Hypothalamus (tissue), 51 donors: ENCODE measurements around the gene RANBP3.
"Not testable (repeated sequence)": the region's sequence is repeated elsewhere in the genome, so short reads cannot be mapped to it uniquely, and the experiment has no call there.

Source experiments
- DNase-seq, 51 donors: peaks; one replicate each; lab custom pipeline; 2025; lab: John Stamatoyannopoulos, UW

Gene RANBP3

DNA sequence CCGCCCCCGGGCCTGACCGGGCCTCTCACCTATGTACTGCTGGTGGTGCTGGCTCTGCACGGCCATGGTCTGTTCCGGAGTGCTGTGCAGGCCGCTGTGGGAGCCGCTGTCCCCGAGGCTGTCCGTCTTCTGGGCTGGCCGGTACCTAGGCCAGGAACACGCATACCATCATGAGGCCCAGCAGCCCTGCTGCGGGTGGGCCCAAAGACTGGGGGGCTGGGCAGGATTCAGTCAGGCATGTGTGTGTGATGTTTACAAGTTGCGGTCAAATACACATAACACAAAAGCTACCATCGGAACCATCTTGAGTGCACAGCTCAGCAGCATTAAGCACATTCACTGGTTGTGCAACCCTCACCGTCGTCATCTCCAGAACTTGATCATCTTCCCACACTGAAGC, 32.2 kb upstream of the RANBP3 start:
- no peak for DNase-seq

DNA sequence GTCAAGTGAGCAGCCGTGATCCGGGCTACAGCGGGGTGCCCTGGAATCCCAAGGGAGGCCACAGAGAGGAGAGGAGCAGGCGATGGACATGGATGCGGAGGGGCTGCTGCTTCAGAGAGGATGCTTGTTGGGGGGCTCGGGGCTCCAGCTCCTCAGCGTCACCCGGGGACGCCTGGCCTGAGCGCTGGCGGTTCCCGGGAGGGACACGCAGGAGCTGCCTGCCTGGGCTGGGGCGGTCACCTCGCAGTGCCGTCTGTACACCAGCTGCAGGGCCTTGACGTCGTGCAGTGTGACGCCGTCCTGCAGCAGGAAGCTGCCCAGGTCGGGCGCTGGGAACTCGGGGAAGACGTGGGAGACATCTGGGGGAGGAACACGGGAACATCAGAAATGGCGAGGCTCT, 29.9 kb upstream of the RANBP3 start:
- no peak for DNase-seq

DNA sequence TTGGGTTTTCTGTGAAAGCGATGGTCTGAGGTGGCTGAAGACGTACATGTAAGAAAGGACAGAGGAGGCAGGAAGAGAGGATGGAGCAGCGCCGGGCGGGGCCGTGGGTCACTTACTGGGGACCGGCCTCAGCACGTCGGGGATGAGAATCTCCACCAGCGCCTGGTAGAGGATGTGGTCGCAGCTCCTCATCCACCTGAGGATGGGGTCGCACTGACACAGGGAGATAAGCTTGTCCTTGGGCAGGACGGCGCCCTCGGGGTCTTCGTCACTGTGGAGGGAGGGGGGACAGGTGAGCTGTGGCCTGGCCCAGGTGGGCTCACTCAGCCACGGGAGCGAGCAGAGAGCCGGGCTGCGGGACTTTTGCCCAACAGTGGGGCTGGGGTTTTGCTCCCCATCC, 29.0 kb upstream of the RANBP3 start:
- DNase-seq: no peak

DNA sequence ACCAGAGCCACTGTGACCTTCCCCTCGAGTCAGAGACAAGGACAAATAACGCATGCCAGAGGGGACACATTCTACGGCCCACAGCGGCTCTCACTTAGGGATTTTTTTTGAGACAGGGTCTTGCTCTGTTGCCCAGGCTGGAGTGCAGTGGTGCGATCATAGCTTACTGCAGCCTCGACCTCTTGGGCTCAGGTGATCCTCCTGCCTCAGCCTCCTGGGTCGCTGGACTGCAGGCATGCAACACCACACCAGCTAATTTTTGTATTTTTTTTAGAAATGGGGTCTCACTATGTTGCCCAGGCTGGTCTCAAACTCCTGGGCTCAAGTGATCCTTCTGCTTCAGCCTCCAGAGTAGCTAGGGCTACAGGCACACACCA, 28.1 kb upstream of the RANBP3 start:
- DNase-seq: not testable (repeated sequence)

DNA sequence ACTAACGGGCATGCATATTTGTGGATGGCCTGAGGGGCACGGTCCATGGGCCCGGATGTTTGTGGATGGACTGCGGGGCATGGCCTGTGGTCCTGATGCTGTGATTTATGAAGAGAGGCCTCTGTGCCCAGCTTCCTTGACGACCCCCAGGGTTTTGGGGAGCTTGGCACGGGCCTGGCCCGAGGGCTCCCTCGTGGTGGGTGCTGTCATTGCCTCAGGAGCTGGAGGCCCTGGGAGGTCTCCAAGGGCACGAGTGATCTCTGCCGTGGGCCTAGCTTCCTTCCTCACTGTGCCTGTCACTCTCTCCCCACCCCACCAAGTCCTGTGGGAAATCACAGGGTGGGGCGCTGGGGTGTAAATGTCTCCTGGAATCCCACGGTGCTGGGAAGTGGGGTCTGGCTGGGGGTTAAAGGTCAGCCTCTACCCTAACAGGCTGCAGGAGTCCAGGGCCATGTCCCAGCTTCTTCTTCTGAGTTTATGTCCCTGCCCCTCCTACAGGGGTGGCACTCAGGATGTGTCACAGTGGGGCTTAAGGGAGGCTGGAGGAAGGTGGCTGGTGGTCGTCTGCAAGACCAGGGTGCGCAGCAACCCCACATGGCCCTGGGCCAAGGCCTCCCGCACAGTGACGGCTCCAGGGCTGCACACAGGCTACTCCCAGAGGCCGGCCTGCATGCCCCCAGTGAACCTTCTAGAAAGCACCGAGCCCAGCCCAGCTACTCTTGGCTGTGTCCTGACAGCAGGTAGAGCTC, 27.6 kb upstream of the RANBP3 start:
- no peak for DNase-seq

DNA sequence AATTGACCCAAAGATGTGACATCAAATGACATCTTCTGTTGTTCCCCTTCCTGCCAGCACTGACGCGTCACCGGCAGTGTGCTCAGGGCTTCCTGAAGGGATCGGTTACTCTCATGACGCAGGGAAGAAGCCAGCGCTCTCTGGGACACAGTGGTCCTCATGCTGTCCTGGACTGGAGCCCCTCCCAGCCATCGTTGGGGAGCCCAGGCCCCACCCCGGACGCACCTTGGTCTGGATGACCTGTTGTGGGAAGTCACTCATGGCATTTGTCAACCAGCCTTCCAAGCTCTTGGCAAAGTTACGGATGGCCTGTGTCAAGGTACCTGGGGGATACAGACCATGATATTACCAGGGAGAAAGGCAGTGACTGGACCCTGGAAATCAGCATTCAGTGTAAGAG, 26.0 kb upstream of the RANBP3 start:
- DNase-seq: no peak

DNA sequence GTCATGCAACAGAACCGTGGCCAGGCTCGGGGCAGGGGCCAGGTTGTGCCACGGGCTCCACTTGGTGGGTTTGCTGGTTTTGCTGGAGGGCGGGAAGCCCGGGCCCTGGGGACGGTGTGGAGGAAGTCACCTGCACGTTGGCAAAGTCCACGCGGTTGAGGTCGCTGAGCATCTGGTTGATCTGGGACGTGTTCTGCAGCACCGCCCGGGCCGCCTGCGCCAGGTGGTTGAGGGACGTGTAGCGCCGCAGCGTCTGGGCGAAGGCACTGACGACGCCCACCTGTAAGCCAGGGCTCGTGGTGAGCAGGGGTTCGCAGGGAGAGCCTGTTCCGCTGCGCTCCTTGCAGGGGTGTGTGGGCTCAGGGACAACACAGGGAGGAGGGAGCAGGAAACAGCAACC, 24.7 kb upstream of the RANBP3 start:
- no peak for DNase-seq

DNA sequence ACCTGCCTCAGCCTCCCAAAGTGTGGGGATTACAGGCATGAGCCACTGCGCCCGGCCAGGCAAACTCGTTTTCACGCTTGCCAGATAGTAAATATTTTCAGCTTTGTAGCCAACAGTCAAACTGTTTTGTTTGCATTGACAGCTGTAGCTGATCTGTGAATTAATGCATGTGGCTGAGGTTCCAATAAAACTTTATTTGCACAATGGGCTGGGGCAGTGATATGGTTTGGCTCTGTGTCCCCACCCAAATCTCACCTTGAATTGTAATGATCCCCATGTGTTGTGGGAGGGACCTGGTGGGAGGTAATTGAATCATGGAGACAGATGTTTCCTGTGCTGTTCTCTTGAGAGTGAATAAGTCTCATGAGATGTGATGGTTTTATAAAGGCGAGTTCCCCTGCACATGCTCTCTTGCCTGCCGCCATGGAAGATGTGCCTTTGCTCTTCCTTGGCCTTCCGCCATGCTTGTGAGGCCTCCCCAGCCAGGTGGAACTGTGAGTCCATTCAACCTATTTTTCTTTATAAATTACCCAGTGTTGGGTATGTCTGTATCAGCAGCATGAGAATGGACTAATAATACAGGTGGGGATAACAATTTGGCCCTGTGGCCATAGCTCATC, 22.4 kb upstream of the RANBP3 start:
- DNase-seq: no peak

DNA sequence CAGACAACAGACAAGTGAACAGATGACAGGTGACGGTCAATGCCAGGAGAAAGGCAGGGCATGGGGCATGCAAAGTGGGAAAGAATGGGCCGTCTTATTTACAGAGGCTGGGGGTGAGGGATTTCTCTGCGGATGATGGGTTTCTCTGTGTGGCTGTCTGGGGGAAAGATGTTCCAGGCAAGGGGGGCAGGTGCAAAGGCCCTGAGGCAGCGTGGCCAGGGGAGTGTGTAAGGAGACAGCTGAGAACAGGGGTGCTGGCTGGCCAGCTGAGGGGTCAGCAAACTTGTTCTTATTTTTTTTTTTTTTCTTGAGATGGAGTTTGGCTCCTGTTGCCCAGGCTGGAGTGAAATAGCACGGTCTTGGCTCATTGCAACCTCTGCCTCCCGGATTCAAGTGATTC, 21.8 kb upstream of the RANBP3 start:
- DNase-seq: no peak

DNA sequence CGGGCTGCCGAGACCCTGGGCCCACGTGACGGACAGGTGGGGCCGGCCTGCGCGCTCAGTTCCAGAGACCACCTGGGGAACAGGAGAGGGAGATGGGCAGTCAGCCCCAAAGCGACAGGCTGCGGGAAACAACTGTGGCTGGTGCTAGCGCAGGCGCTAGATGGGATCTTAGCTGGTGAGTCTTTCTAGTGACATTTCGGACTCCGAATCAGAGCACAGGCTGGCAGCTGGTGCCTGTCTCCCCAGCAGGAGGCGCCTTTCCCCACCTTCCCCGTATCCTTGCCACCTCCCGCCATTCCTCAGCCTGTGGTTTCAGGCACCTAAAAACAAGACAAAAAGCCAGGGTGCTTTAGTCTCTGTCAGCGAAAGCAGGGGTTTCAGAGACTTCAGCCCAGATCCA, 19.4 kb upstream of the RANBP3 start:
- no peak for DNase-seq

DNA sequence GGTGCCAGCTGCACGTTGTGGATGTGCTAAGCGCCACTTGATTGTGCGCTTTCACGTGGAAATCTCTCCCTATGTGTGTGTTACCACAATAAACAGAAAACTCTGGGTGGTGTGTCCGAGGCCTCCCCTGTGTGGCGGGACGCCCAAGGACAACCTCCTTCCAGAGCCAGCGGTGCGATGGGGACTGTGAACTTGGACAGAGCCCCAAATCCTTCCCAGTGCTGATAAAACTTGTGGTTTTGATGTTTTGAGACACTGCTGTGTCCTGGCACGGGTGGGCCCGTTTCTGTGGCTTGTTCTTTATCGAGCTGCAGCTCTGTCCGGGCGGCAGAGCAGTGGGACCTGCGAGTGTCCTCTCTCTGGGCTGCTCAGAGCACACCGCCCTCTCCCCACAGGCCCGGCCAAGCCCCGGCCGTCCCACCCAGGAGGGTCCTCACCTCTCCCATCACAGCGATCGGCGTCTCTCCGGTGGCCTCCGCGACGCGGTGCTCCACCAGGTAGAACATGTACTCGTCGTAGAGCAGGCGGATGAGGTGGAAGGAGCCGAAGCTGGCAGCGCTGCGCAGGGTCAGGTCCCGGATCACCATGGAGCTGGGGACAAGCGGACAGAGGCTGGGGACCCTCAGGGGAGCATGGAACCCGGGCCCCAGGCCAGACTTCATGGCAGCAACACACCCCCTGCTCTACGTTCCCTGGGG, 18.8 kb upstream of the RANBP3 start:
- DNase-seq: no peak

DNA sequence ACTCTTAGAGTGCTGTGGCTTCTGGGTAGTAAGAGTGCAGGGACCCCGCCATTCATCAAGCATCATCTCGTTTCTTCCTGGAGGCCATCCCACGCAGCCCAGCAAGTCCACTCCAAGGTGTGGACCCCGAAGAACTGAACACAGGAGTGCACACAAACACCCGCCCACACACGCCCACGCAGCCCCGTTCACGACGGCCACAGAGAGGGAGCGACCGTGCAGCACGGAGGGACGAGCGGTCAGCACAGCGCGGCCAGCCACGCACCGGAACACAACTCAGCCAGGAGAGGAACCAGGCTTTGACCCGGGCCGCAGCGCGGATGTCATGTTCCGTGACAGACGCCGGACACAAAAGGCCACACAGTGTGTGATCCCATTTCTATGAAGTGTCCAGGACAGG, 18.2 kb upstream of the RANBP3 start:
- DNase-seq: no peak

DNA sequence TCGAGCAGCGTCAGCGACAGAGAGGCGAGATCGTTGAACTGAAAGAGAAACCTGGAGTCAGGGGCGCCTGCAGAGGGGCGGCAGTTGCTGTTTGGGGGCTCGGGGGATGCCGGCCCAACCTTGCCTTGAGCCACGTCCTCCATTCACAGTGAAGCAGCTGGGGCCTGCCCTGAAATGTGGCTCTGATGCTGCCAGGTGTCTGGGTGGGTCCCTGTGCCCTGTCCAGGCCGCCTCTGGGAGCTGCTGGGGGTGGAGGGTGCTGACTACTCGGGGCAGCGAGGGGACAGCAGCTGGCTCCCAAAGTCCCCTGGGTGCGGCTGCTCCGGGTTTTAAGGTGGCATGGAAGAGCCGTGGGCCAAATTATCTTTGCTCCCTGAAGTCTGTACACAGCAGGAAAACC, 17.7 kb upstream of the RANBP3 start:
- no peak for DNase-seq

DNA sequence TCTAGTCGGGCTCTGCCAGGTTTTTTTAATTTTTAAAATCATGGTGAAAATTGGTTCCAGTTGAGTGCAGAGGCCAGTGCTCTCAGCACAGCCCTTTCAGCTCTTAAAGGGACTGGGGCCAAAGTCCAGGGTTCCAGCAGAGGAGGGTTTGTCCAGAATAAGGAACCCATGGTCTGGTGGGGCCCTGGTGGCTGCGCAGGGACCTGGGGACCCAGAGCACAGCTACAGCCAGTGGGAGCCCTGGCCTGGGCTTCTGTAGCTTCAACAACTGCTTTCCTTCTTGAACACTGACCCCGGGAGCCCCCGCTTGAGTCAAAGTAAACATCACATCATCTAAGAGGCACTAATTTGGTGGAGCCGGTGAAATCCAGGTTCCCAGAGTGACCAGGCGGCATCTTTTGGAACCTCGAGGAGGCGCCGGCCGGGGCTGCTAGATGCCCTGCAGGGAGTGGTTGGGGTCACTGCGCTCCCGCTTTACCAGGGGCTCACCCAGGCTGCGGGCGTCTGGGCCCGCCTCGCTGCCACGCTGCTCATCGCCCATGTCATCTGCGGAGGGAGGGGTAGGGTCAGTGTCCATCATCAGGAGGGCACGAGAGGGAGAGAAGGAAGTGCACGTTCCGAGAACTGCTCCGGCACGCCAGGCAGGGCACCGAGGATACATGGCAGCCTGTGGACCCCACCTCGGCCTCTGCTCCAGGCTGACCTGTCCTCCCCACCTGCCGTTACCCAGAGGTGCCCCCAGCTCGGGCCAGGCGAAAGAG, 16.6 kb upstream of the RANBP3 start:
- no peak for DNase-seq

DNA sequence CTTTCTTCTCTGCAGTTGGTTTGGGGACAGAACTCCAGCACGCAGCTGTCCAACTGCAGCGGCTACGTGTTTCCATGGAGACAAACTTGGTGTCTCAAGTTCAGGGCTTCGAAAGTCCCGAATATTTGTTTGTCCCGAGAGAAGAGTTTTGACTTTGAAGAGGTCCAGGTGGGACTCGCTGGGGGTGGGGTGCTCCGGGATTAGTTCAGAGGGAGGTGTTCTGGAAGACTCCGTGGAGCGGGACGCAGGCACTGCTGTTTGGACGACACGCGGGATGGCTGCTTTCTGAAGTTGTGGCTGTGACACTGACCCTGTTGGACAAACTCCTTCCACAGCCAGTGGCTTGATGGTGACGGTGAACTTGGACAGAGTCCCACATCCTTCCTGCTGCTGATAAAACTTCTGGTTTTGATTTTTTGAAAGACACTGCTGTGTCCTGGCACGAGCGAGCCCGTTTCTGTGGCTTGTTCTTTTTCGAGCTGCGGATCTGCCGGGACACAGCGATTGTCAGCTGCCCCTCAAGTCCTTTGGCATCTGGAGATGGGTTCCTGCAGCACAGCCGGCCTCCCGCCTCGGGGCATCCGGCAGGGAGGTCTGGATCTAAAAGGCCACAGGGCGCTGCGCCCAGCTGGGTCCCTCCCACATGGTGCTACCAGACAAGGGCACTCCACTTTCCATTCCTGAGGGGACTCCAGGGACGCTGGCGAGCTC, 15.9 kb upstream of the RANBP3 start:
- DNase-seq: peak in 1 of 51 donors; percentile 11

DNA sequence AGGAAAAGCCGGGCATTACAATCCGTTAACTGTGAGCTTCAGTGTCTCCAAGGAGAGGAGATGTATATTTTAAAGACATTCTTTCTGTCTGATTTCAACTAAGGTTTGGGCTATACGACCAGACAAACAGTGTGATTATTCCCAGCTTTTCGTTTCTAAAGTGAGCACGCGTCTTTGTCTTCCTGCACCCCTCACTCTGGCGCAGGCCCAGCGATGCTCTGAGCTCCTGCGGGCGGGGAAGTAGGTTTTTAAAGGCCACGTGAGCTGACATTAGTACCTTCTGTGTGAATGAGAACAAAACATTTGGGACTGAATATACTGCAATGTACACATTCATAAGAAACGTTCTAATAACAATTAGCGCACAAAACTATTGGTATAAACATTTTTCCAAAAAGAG, 15.3 kb upstream of the RANBP3 start:
- DNase-seq: no peak

DNA sequence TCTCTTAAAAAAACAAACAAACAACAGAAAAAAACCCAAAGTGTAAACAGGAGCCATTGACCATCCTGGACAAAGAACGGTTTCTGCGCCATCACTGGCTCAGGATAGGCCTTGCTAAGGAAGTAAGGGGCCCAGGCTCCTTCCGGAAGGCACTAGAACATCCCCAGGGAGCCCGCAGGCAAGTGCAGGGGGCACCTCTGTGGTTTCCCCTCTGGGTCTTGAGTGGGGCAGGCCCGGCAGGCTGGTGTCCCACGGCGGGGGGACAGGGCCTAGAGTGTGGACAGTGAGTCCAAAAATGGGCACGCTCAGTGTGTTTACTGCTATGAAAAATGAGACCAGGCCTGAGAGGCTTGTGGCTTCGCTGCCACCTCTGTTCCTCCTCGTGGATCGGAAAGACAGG, 14.8 kb upstream of the RANBP3 start:
- no peak for DNase-seq

DNA sequence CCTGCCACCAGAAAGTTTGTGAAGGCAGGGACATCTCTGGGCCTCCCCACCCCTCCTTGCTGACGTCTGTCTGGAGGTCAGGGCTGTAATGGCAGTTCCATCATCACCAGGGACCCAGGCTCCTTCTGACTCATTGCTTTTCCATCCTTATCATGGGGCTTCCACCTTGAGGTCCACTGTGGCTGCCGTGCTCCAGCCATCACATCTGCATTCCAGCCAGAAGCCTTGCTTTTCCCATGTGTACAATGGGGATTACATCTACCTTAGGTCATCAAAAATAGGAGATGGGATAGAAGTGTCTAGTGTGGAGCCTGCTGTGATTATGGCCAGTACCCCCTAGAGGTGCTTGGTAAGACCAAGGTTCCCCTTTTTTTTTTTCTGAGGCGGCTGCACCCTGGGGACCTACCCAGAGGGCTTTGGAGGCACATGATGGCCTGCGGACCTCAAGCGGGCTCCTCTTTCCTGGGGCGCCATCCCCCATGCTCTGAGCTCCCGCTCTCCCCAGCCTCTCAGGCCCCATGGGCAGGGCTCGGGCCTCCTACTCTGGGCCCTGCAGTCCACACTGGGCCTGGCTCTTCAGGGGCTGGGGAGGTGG, 13.4 kb upstream of the RANBP3 start:
- no peak for DNase-seq

DNA sequence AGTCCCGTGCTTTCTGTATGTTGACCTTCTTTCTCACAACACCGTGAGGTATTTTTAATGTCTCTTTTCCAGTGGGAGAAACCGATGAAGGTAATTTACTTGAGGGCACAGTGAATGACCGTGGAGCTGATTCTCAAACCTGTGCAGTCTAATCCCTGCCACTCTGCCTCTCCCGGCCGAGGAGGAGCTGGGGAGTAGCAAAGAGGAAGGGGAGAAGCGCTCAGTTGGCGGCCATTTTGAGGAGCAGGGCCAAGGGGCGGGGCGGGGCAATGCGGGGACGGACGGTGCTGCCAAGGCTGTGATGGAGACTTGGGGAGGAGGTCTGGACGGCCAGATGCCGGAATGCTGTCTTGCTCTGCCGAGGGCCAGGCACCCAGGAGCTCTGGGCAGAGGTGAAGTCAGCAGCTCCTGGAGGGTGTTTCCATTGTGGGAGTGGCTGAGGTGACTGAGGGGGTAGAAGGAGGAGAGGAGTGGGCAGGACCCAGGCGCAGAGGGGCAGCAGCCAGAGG, 12.4 kb upstream of the RANBP3 start:
- DNase-seq: no peak

DNA sequence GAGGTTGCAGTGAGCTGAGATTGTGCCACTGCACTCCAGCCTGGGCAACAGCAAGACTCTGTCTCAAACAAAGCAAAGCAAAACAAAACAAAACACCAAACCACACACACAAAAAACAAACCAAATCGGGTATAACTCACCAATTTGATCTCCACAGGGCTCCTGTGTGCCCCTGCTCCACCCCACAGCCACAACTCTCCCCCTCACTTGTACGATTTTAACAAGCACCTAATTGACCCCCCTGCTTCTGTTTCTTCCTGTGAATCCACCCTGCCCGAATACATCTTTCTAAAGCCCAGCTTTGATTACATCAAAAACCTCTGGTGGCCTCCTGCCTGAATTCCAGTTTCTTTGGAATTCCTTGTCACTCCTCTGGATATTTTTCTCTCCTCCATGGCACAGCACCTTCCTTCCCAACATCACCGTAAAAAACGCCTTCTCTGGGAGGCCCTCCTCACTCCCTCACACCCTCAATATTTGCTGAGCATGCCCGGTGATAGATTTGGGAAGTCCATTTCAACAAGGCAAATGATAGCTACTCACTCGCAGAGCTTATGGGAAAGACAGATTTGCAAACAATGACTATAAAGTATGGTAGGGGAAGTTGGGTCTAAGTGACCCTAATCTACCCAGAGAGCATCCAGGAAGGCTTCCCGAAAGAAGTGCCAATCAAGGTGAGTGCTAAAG, 11.6 kb upstream of the RANBP3 start:
- DNase-seq: no peak
